ENCODE data around the gene MBIP. TPM values are rescaled to one million over a fixed set of nuclear protein-coding genes. Genes with fewer than 3 reads are reported as not detected.
"Not testable (repeated sequence)": the region's sequence is repeated elsewhere in the genome, so short reads cannot be mapped to it uniquely, and the experiment has no call there.

Gene MBIP
- polyA plus RNA-seq, 2 of the 4 experiments (the other 2 are of a cell fraction), result 17.0 to 33.1 TPM

DNA sequence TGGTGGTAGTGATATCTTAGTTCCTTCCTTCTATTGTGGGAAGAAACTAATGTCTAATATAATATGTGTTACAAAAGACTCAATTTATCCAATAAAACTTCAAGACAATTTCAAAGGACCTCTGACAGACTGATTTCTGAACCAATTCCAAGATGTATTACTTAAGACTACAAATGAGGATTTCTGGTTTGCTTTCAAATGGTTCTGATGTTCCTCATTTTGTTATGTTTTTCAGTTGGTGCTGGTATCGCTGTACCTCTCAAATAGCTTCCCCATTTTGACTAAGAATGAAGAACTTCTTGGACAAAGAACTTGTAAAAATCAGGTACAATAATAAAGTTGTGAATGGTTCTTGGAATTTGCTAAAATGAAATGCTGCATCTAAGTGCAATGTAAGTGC lies 19.4 kb upstream of the MBIP start:
- H3K27ac ChIP-seq, result no peak overlapping the region
- ATAC-seq (no peak), DNase-seq (ENCODE audit: low read depth in 1 of 2, low spot score in 1 of 2) (no peak), FAIRE-seq (no peak)
- H3K9me3 ChIP-seq, result peaks cover 4% of the 10 kb centered on the region; the same call in 1 of the 3 replicates
- H3K4me1 ChIP-seq, result no peaks in the 10 kb centered on the region
- H3K4me3 ChIP-seq, result no peak overlapping the region
- POLR2A ChIA-PET, result no interaction called here
- WGBS (ENCODE audit: missing lambda C conversion rate), result 3% methylated on average over 1 of the region's 1 CpG
- CTCF ChIA-PET, result no interaction called here
- TF ChIP-seq MAZ (IDR thresholded peaks at IDR 0.05; ENCODE audit: borderline replicate concordance, low read depth, low read length), result no peak
- no peak for TF ChIP-seq RFX5 (IDR thresholded peaks at IDR 0.05)
- no peak for TF ChIP-seq CBX2 (IDR thresholded peaks at IDR 0.05; ENCODE audit: borderline replicate concordance, low read depth)
- TF ChIP-seq JUNB (IDR thresholded peaks at IDR 0.05), result no peak
- TF ChIP-seq CHD2 (IDR thresholded peaks at IDR 0.05; ENCODE audit: low read length, partially characterized antibody), result no peak
- TF ChIP-seq FOSL2 (IDR thresholded peaks at IDR 0.05), result no peak
- no peak for TF ChIP-seq FOSL2 (CRISPR knock-in tag; IDR thresholded peaks at IDR 0.05)
- TF ChIP-seq HEYL (CRISPR knock-in tag; IDR thresholded peaks at IDR 0.05), result no peak
- TF ChIP-seq, protein P1, sequence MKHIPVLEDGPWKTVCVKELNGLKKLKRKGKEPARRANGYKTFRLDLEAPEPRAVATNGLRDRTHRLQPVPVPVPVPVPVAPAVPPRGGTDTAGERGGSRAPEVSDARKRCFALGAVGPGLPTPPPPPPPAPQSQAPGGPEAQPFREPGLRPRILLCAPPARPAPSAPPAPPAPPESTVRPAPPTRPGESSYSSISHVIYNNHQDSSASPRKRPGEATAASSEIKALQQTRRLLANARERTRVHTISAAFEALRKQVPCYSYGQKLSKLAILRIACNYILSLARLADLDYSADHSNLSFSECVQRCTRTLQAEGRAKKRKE (CRISPR knock-in tag; IDR thresholded peaks at IDR 0.05; ENCODE audit: low read depth), result no peak
- no peak for TF ChIP-seq ZSCAN20 (CRISPR knock-in tag; IDR thresholded peaks at IDR 0.05)
- TF ChIP-seq NR3C1 (IDR thresholded peaks at IDR 0.05), result no peak
- TF ChIP-seq, protein P2, sequence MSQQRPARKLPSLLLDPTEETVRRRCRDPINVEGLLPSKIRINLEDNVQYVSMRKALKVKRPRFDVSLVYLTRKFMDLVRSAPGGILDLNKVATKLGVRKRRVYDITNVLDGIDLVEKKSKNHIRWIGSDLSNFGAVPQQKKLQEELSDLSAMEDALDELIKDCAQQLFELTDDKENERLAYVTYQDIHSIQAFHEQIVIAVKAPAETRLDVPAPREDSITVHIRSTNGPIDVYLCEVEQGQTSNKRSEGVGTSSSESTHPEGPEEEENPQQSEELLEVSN (IDR thresholded peaks at IDR 0.05; ENCODE audit: borderline replicate concordance, low read depth), result no peak
- no peak for TF ChIP-seq EHF (CRISPR knock-in tag; IDR thresholded peaks at IDR 0.05)
- H3K4me2 ChIP-seq, result no peak overlapping the region

DNA sequence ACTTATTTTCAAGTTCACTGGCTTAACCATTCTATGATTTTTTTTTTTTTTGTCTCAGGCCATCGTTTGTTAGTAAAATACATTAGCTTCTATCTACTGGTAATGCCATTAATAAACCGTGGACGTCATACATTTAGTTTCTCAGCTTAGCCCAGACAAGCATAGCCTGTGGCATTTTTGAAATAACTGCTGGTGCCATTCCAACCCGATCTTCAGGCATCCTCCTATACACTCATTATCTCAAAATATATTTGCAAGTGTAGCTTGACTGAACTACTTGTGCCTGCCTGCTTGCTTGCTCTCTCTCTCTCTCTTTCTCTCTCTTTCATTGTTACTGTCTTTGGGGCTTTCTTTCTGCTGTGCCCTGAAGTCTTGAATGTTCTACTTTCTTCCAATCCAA lies 12.7 kb upstream of the MBIP start:
- TF ChIP-seq HEYL (CRISPR knock-in tag; IDR thresholded peaks at IDR 0.05) (no peak), ZNF302 (CRISPR knock-in tag; IDR thresholded peaks at IDR 0.05) (no peak), TP53 (CRISPR knock-in tag; IDR thresholded peaks at IDR 0.05) (no peak)
- H3K4me2 ChIP-seq, result no peak overlapping the region
- no peak for ATAC-seq
- DNase-seq (ENCODE audit: low read depth in 1 of 2, low spot score in 1 of 2), result no peak
- no peak overlapping the region for H3K27ac ChIP-seq
- POLR2A ChIA-PET, result interaction anchor here (0.6 kb wide), 1 partner anchor 37 kb away, joined by 3 read pairs; no protein-coding TSS in a partner anchor
- no peak for FAIRE-seq
- no peaks in the 10 kb centered on the region for H3K9me3 ChIP-seq
- WGBS (ENCODE audit: missing lambda C conversion rate), result 7% methylated on average over 4 of the region's 4 CpGs
- CTCF ChIA-PET, result no interaction called here
- no peak overlapping the region for H3K4me3 ChIP-seq
- H3K4me1 ChIP-seq, result no peaks in the 10 kb centered on the region

DNA sequence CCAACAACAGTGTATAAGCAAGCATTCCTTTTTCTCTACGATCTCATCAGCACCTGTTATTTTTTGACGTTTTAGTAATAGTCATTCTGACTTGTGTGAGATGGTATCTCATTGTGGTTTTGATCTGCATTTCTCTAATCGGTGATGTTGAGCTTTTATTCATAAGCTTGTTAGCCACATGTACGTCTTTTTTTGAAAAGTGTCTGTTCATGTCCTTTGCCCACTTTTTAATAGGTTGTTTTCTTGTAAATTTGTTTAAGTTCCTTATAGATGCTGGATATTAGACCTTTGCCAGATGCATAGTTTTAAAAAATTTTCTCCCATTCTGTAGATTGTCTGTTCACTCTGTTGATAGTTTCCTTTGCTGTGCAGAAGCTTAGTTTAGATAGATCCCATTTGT lies 7.1 kb upstream of the MBIP start:
- H3K4me1 ChIP-seq; DNase-seq (ENCODE audit: low read depth in 1 of 2, low spot score in 1 of 2); POLR2A ChIA-PET; ATAC-seq; H3K4me2 ChIP-seq; FAIRE-seq; H3K9me3 ChIP-seq; CTCF ChIA-PET; H3K27ac ChIP-seq; H3K4me3 ChIP-seq: not testable (repeated sequence)
- WGBS (ENCODE audit: missing lambda C conversion rate), result 31% methylated on average over 4 of the region's 4 CpGs

DNA sequence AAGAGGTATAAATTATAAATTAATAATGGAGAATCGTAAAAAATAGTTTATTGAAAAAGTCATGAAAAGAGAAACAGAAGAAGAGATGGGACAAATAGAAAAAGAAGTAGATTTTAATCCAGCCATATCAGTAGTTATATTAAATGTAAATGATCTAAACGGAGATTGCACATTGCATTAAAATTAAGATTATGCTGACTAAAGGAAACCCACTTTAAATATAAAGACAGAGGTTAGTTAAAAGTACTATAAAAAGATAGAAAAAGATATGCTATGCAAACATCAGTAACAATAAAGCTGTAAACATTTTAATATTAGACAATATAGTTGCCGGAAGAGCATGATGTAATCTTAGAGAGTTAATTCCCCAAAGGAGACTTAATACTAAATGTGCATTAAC lies 5.4 kb upstream of the MBIP start:
- Histone ChIP-seq H3K4me2 (no peak overlapping the region), H3K9me3 (no peaks in the 10 kb centered on the region), H3K4me3 (no peak overlapping the region), H3K27ac (no peak overlapping the region), H3K4me1 (no peaks in the 10 kb centered on the region)
- no peak for TF ChIP-seq BHLHE40 (IDR thresholded peaks at IDR 0.05; ENCODE audit: low read depth, low read length)
- TF ChIP-seq MAFK (IDR thresholded peaks at IDR 0.05; ENCODE audit: partially characterized antibody), result peak; percentile 36
- DNase-seq (ENCODE audit: low read depth in 1 of 2, low spot score in 1 of 2) (no peak), FAIRE-seq (no peak), ATAC-seq (no peak)
- ChIA-PET CTCF (no interaction called here), POLR2A (no interaction called here)
- 27% methylated on average over 3 of the region's 3 CpGs for WGBS (ENCODE audit: missing lambda C conversion rate)

DNA sequence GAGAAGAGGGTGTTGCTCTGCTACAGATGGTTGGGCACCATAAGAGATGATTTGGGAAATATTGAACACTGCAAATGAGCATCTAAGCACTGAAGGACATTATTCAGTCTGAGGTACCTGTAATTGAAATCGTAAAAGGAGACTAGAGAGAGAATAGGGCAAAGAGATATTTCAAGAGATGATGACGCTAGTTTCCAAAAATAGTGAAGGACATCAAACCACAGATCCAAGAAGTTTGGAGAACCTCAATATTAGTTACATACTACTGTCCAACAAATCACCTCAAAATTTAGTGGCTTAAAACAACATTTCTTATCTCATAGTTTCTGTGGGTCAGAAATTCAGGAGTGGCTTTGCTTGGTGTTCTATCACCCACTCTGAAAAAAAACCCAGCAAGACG lies 4.5 kb upstream of the MBIP start:
- DNase-seq (ENCODE audit: low read depth in 1 of 2, low spot score in 1 of 2) (no peak), ATAC-seq (no peak), FAIRE-seq (no peak)
- no peak for TF ChIP-seq HEYL (CRISPR knock-in tag; IDR thresholded peaks at IDR 0.05)
- no peak for TF ChIP-seq RCOR1 (IDR thresholded peaks at IDR 0.05; ENCODE audit: low read depth, low read length)
- TF ChIP-seq, protein P3, sequence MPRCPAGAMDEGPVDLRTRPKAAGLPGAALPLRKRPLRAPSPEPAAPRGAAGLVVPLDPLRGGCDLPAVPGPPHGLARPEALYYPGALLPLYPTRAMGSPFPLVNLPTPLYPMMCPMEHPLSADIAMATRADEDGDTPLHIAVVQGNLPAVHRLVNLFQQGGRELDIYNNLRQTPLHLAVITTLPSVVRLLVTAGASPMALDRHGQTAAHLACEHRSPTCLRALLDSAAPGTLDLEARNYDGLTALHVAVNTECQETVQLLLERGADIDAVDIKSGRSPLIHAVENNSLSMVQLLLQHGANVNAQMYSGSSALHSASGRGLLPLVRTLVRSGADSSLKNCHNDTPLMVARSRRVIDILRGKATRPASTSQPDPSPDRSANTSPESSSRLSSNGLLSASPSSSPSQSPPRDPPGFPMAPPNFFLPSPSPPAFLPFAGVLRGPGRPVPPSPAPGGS (IDR thresholded peaks at IDR 0.05), result no peak
- TF ChIP-seq NR3C1 (IDR thresholded peaks at IDR 0.05), result no peak
- TF ChIP-seq HOXB13 (CRISPR knock-in tag; IDR thresholded peaks at IDR 0.05; ENCODE audit: low read depth), result no peak
- TF ChIP-seq PHF8 (IDR thresholded peaks at IDR 0.05; ENCODE audit: borderline replicate concordance, low read depth), result no peak
- TF ChIP-seq CHD4 (IDR thresholded peaks at IDR 0.05; ENCODE audit: borderline replicate concordance), result no peak
- TF ChIP-seq MAFK (IDR thresholded peaks at IDR 0.05; ENCODE audit: partially characterized antibody), result no peak
- TF ChIP-seq CHD2 (IDR thresholded peaks at IDR 0.05; ENCODE audit: low read length, partially characterized antibody), result no peak
- no peak for TF ChIP-seq EP300 (IDR thresholded peaks at IDR 0.05)
- no peak for TF ChIP-seq RNF2 (IDR thresholded peaks at IDR 0.05; ENCODE audit: borderline replicate concordance, low read depth)
- TF ChIP-seq FOSB (CRISPR knock-in tag; IDR thresholded peaks at IDR 0.05), result no peak
- TF ChIP-seq NFE2L2 (conservative IDR thresholded peaks at IDR 0.05; ENCODE audit: low read length), result no peak
- TF ChIP-seq TP53 (CRISPR knock-in tag; IDR thresholded peaks at IDR 0.05), result no peak
- TF ChIP-seq CBX8 (IDR thresholded peaks at IDR 0.05), result no peak
- TF ChIP-seq MAZ (IDR thresholded peaks at IDR 0.05; ENCODE audit: borderline replicate concordance, low read depth, low read length), result no peak
- ChIA-PET CTCF (no interaction called here), POLR2A (no interaction called here)
- WGBS (ENCODE audit: missing lambda C conversion rate), result 26% methylated on average over 3 of the region's 3 CpGs
- H3K4me2 ChIP-seq, result no peak overlapping the region
- no peak overlapping the region for H3K27ac ChIP-seq
- H3K4me1 ChIP-seq, result no peaks in the 10 kb centered on the region
- no peaks in the 10 kb centered on the region for H3K9me3 ChIP-seq
- H3K4me3 ChIP-seq, result no peak overlapping the region

All from A549 (cell line).